OCI-M1 (cell line): ENCODE results near the gene TTLL9.
"Not testable (repeated sequence)": the region's sequence is repeated elsewhere in the genome, so short reads cannot be mapped to it uniquely, and the experiment has no call there.

Experiments
- DNase-seq: peaks from one replicate; lab custom pipeline; 2025; lab: John Stamatoyannopoulos, UW

Gene TTLL9

GRCh38 chr20:31919410-31920155, 49.1 kb downstream of the TTLL9 start:
- no peak for DNase-seq

DNA sequence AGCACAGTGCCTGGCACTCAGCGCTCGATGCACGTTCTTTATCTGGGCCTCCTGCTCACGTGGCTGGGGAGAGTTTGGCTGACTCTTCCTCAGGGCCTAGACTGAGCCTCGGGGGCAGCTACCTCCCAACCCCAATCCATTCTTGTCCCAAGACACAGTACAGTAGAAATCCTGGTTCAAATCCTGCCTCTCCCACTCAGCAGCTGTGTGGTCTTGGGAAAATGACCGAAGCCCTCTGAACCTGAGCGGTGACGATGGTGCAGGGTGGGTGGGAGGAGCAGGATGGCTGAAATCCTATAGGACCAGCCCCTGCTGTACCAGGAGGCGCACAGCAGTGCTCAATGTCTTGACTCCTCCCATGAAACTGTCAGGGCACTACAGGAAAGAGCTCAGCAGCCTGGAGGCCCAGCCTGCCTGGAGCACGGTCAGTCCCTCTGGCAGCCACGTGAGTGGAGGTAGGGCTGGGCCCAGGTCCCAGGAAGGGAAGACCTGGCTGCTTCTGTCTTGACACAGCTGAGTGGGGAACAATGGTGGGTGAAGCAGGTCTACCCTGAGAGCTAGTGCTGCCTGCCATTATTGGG, 49.9 kb downstream of the TTLL9 start:
- no peak for DNase-seq

GRCh38 chr20:31921480-31921879, 51.0 kb downstream of the TTLL9 start:
- not testable (repeated sequence) for DNase-seq

DNA sequence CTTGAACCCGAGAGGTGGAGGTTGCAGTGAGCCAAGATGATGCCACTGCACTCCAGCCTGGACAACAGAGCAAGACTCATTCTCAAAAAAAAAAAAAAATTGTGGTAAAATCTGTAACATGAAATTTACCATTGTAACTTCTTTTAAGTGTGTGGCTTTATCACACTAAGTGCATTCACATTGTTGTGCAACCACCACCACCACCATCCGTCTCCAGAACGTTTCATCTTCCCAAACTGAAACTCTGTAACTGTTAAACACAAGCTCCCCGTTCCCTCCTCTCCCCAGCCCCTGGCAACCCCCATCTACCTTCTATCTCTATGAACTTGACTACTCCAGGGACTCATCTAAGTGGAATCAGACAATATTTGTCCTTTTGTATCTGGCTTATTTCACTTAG, 51.7 kb downstream of the TTLL9 start:
- peak; percentile 29 for DNase-seq

DNA sequence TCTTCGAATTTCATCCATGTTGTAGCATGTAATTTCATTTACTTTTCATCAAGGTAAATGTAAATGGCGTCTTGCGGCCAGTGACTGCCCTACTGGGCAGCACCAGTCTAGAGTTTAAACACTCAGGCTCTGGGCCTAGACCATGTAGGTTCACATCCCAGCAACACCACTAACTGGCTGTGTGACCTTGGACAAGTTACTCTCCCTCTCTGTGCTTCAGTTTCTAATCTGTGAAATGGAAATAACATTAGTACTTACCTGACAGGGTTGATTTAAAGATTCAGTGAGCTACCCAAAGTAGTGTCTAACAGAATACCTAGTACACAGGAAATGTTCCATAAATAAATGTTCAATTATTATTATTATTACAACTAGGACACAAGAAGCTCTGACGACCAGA, 52.2 kb downstream of the TTLL9 start:
- no peak for DNase-seq

GRCh38 chr20:31923388-31924331, 53.2 kb downstream of the TTLL9 start:
- DNase-seq = peak; percentile 7

DNA sequence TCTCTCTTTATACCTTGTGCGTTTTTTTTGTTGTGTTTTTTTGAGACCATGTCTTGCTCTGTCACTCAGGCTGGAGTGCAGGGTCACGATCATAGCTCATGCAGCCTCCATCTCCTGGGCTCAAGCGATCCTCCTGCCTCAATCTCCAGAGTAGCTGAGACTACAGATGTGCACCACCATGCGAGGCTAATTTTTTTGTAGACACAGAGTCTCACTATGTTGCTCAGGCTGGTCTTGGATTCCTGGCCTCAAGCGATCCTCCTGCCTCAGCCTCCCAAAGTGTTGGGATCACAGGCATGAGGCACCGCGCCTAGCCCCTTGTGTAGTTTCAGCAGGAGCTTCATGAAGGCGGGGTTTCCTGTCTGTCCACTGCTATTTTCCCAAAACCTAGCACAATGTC, 54.1 kb downstream of the TTLL9 start:
- no peak for DNase-seq

DNA sequence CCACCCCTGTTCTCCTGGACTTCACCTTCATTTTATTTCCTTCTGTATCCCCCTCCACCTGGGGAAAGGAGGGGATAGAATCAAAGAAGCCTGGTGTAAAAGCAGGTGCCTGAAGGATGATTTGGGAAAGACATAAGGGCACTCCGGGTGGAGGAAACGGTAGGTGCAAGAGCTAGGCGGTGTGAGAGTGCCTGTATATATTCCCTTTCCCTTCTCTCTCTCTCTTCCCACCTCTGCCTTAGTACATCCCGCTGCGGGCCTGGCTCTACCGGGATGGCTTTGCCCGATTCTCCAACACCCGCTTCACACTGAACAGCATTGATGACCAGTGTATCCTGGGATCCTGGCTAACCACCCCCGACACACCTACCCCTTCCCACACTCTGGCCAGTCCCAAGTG, 55.2 kb downstream of the TTLL9 start:
- no peak for DNase-seq

- DNase-seq = no peak
Observed at GRCh38 chr20:31926493-31926892, 56.1 kb downstream of the TTLL9 start.

GRCh38 chr20:31927627-31928159, 57.3 kb downstream of the TTLL9 start:
- no peak for DNase-seq

- DNase-seq = peak; percentile 59
Observed at GRCh38 chr20:31929631-31930030, 59.2 kb downstream of the TTLL9 start.

DNA sequence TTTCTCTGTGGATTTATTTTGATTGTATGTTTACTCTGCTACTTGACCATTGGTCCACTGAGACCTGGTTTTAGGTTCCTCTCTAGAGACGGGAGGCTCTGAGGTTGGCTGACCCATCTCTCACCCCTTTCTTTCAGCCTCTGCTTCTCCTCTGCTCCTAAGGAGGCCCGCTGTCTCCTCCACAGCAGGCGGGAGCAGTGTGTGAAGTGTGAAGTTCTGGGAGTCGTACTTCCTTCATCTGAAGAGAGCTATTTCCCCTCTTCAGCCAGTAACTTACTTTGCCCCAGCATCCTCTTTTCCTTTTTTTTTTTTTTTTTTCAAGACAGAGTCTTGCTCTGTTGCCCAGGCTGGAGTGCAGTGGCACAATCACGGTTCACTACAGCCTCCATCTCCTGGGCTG, 60.3 kb downstream of the TTLL9 start:
- no peak for DNase-seq

GRCh38 chr20:31933698-31934097, 63.3 kb downstream of the TTLL9 start:
- no peak for DNase-seq

GRCh38 chr20:31934491-31934890, 64.1 kb downstream of the TTLL9 start:
- DNase-seq = no peak

GRCh38 chr20:31934968-31935764, 64.7 kb downstream of the TTLL9 start:
- no peak for DNase-seq

DNA sequence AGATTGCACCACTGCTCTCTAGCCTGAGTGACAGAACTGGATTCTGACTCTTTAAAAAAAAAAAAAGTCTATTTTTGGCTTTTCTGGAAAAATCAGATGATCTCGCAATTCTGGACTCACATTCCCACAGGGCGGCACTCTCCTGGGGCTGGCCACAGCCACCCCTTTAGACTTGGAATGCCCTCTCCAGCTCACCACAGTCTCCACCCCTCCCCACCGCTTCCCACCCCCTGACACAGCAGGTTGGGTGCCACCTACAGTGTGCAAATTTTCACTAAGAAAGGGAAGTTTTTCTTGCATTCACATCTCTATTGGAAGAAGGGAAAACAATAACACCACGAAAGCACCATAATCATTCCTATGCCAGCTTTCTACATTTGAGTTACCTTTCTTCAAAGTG, 66.0 kb downstream of the TTLL9 start:
- no peak for DNase-seq

- DNase-seq = no peak
Observed at GRCh38 chr20:31937820-31938219, 67.4 kb downstream of the TTLL9 start.

DNA sequence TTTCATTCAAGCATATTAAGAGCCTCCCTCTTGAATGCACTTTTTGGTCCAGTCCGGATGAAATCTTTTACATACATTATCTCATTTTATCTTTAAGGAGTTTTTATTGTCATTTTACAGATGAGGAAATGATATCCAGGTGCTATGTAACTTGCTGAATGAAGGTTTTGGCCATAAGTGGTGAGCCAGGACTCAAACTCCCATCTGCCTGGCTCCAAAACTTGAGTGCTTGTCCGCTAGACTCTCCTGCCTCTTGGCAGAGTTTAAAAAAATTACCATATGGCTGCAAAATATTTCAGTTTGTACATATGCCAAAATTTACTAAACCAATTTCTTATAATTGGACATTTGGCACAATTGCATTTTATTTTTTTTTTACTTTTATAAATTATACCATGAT, 69.2 kb downstream of the TTLL9 start:
- no peak for DNase-seq

GRCh38 chr20:31943052-31943471, 72.6 kb downstream of the TTLL9 start:
- no peak for DNase-seq

DNA sequence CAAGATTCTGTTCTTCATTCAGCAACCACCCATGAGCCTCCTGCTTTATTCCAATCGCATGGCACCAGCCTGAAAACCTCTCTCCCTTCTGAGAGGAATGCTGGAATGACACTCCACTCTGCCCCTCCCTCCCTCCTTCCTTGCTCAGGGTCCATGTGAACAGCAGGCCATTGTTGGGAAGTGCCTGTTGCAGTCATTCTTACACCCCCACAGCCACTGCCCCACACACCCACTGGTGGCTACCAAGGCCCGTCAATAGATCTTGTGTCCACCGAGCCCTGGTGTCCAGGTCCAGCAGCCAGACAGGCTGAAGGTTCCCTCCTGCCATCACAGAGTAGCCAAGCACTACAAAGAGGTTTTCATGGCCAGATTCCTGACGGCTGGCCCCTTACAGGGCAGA, 74.9 kb downstream of the TTLL9 start:
- DNase-seq = no peak

GRCh38 chr20:31945785-31946184, 75.4 kb downstream of the TTLL9 start:
- DNase-seq = no peak

DNA sequence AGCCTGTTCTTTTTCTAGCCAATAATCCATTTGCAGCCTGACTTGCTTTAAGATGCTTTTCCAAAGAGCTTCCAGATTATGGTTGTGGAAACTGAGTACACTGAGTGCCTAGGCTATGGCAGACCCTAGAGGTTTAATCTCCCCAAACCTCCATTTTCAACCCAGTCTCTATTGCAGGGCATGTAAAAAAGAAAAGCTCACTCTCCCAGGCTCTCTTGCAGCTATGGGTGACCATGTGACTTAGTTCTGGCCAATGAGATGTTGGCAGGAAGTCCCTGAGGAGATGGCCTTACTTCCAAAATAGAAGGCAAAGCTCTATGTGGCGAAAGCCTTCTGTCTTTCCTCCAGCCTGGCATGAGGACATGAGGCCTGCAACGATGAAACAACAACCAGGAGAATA, 77.6 kb downstream of the TTLL9 start:
- DNase-seq = peak; percentile 12
